Vagina (tissue), 2 donors: ENCODE measurements around the gene KIF23. TPM values are rescaled to one million over a fixed set of nuclear protein-coding genes. Genes with fewer than 3 reads are reported as not detected.
A peak's percentile ranks its signal among the peaks of the same experiment; 100 is the strongest.

Experiments used
- DNase-seq, 2 donors: peaks; one replicate each; pipeline ENCODE4 v3.0.0-alpha.2; 2017; ENCODE audit errors: extremely low spot score in 2 of 2
- H3K27ac ChIP-seq: fragments of 200-600 bp; sonication (generic); one replicate; pipeline ENCODE4 v1.5.1; 2019
- H3K27me3 ChIP-seq: fragments of 200-600 bp; sonication (generic); one replicate; pipeline ENCODE4 v1.5.1; 2019
- H3K36me3 ChIP-seq, 2 donors: fragments of 200-600 bp; sonication (generic); one replicate each; pipeline ENCODE4 v1.5.1; 2017 to 2019
- H3K4me1 ChIP-seq: fragments of 200-600 bp; sonication (generic); one replicate; pipeline ENCODE4 v1.5.1; 2019
- H3K4me3 ChIP-seq, 2 donors: fragments of 200-600 bp; sonication (generic); 1 replicate in 1 of 2; 2 replicates in 1 of 2; pipeline ENCODE4 v1.5.1; 2016 to 2019
- H3K9me3 ChIP-seq: fragments of 200-600 bp; sonication (generic); one replicate; pipeline ENCODE4 v1.5.1; 2019
- CTCF ChIP-seq, 3 experiments: fragments of 450-650 bp in 2 of 3; fragments of 200-600 bp in 1 of 3; sonication (generic) in 1 of 3; IDR thresholded peaks; one replicate each; pipeline ENCODE4 v1.5.1; 2017 to 2019; ENCODE audit warnings: antibody characterized with exemption in 3 of 3, mild to moderate bottlenecking in 2 of 3, moderate library complexity in 2 of 3
- POLR2A ChIP-seq, 2 donors: fragments of 450-650 bp; IDR thresholded peaks; one replicate each; pipeline ENCODE4 v1.6.1; 2017; ENCODE audit warnings: antibody characterized with exemption in 2 of 2, mild to moderate bottlenecking in 2 of 2, moderate library complexity in 2 of 2
- POLR2AphosphoS5 ChIP-seq, 2 donors: sonication (generic); formaldehyde crosslinking; IDR thresholded peaks; one replicate each; pipeline ENCODE4 v1.9.0; 2017; ENCODE audit warnings: antibody characterized with exemption in 2 of 2, mild to moderate bottlenecking in 2 of 2, low read depth in 1 of 2; ENCODE audit not compliant: insufficient read depth in 1 of 2
- intact Hi-C: fragments of 100-400 bp; cut with DNase I; formaldehyde crosslinking; loops from one replicate; pipeline ENCODE4 v1.15.1; 2023
- total RNA-seq: library from RNA; depleted of rRNA; stranded (reverse); fragments of >200 nt; gene quantifications from one replicate; pipeline ENCODE4 v1.2.3, GENCODE V29; 2016

The KIF23 gene
- total RNA-seq, 1 donor from 2014 or later, result 7.4 TPM

- H3K4me1 ChIP-seq, result peaks cover 9% of the 10 kb centered on the region
- intact Hi-C loops, result loop anchor here (10.0 kb wide), 1 partner anchor 1011 kb away; no protein-coding TSS in a partner anchor
- H3K27ac ChIP-seq, result no peak overlapping the region
- H3K36me3 ChIP-seq, result no peaks in the 10 kb centered on the region
- TF ChIP-seq POLR2AphosphoS5 (IDR thresholded peaks at IDR 0.05; ENCODE audit: insufficient read depth in 1 of 2, low read depth in 1 of 2) (no peak), POLR2A (IDR thresholded peaks at IDR 0.05) (no peak), CTCF (IDR thresholded peaks at IDR 0.05) (no peak)
- H3K9me3 ChIP-seq, result no peaks in the 10 kb centered on the region
- no peaks in the 10 kb centered on the region for H3K27me3 ChIP-seq
- H3K4me3 ChIP-seq, result no peak overlapping the region
- DNase-seq, result no peak
Measured at GRCh38 chr15:69474291-69474690, 60.1 kb downstream of the KIF23 start.

DNA sequence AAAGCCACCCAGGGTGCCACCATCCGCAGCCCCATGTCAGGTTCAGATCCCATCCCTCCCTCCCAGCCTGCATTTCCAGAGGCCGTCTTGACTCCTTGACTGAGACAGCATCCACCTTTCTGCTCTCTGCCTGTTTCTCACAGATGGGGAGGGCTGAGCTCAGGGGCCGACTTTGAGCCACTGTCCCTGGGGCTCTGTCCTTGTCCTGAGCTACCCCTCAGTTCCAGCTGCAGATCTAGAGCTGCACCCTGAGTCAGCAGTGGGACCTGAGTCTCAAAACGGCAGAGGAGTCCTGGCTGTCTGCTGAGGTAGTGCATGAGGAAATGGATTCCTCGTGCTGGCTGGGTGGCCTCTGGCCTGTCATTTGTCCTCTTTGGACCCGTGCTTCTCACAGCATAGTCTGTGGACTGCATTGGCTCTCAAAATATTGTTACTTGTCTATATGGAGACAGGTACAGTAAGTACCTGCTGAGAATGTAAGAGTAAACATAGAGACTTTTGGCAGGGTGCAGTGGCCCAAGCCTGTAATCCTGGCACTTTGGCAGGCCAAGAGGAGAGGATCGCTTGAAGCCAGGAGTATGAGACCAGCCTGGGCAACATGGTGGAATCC, 60.8 kb downstream of the KIF23 start:
- no peak for TF ChIP-seq CTCF (IDR thresholded peaks at IDR 0.05)
- no peak for TF ChIP-seq POLR2AphosphoS5 (IDR thresholded peaks at IDR 0.05; ENCODE audit: insufficient read depth in 1 of 2, low read depth in 1 of 2)
- TF ChIP-seq POLR2A (IDR thresholded peaks at IDR 0.05), result no peak
- intact Hi-C loops, result loop anchor here (10.0 kb wide), 1 partner anchor 1010 kb away; no protein-coding TSS in a partner anchor
- H3K4me1 ChIP-seq, result peaks cover 2% of the 10 kb centered on the region
- no peaks in the 10 kb centered on the region for H3K9me3 ChIP-seq
- no peak for DNase-seq
- H3K27ac ChIP-seq, result no peak overlapping the region
- H3K27me3 ChIP-seq, result no peaks in the 10 kb centered on the region
- H3K4me3 ChIP-seq, result no peak overlapping the region
- H3K36me3 ChIP-seq, result no peaks in the 10 kb centered on the region

GRCh38 chr15:69475769-69476358, 61.7 kb downstream of the KIF23 start:
- H3K4me3 ChIP-seq, result no peak overlapping the region
- intact Hi-C loops, result loop anchor here (10.0 kb wide), 1 partner anchor 1009 kb away; no protein-coding TSS in a partner anchor

DNA sequence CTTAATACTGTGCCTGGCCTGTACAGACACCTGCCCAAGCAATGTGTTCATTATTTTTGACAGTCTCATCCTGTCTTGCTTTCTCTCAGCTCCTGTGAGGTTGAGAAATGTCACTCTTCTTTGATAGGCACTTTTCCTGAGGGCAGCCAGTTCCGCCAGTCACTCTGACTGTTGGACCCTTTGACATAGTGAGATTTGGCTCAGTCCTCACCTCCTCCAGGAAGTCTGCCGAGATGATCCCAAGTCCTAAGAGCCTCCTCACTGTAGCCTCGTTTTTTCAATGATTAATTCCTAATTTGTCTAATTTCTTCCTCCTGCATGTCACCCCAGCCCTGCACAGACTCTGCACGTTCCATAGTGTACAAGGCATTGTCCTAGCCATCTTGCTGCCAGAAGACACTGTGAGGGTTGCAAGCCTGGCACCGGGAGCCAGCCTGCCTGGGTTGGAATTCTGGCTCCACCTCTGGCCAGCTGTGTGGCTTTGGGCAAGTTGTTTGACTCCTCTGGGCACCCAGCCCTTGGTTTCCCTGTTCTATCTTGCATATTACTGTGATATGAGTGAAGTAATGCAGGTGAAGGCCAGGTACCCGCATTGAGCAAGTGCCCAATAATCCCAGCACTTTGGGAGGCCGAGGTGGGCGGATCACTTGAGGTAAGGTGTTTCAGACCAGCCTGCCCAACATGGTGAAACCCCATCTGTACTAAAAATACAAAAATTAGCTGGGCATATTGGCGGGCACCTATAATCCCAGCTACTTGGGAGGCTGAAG, 62.7 kb downstream of the KIF23 start:
- Histone ChIP-seq H3K36me3 (no peaks in the 10 kb centered on the region), H3K27me3 (no peaks in the 10 kb centered on the region), H3K4me1 (no peaks in the 10 kb centered on the region), H3K27ac (no peak overlapping the region), H3K9me3 (no peaks in the 10 kb centered on the region), H3K4me3 (no peak overlapping the region)
- no peak for DNase-seq
- TF ChIP-seq POLR2AphosphoS5 (IDR thresholded peaks at IDR 0.05; ENCODE audit: insufficient read depth in 1 of 2, low read depth in 1 of 2) (no peak), POLR2A (IDR thresholded peaks at IDR 0.05) (no peak), CTCF (IDR thresholded peaks at IDR 0.05) (no peak)
- intact Hi-C loops, result loop anchor here (10.0 kb wide), 1 partner anchor 1008 kb away; no protein-coding TSS in a partner anchor

More at GRCh38 chr15:69475769-69476358, 61.7 kb downstream of the KIF23 start:
- TF ChIP-seq POLR2AphosphoS5 (IDR thresholded peaks at IDR 0.05; ENCODE audit: insufficient read depth in 1 of 2, low read depth in 1 of 2) (no peak), CTCF (IDR thresholded peaks at IDR 0.05) (peak; percentile 74 to 93 (median 89))
- H3K4me1 ChIP-seq, result no peaks in the 10 kb centered on the region
- no peaks in the 10 kb centered on the region for H3K27me3 ChIP-seq
- H3K36me3 ChIP-seq, result no peaks in the 10 kb centered on the region
- no peak overlapping the region for H3K27ac ChIP-seq
- H3K9me3 ChIP-seq, result no peaks in the 10 kb centered on the region
- DNase-seq, result no peak
